NCI-H2107 (cell line): Measurements from ENCODE around the gene LRMDA.

Experiments used
- DNase-seq: peaks from one replicate; lab custom pipeline; 2025; lab: John Stamatoyannopoulos, UW

Gene LRMDA

GRCh38 chr10:76274933-76275332 is 843.5 kb downstream of the LRMDA start:
- DNase-seq: no peak

- DNase-seq: no peak
Observed at GRCh38 chr10:76278811-76279460, 847.5 kb downstream of the LRMDA start.

- no peak for DNase-seq
Observed at GRCh38 chr10:76281659-76282058, 850.2 kb downstream of the LRMDA start.

- DNase-seq: no peak
Observed at GRCh38 chr10:76282061-76283025, 850.9 kb downstream of the LRMDA start.

- no peak for DNase-seq
Observed at GRCh38 chr10:76284351-76284750, 852.9 kb downstream of the LRMDA start.

GRCh38 chr10:76285012-76285411 is 853.6 kb downstream of the LRMDA start:
- no peak for DNase-seq

GRCh38 chr10:76285515-76285914 is 854.1 kb downstream of the LRMDA start:
- DNase-seq: no peak

GRCh38 chr10:76286536-76286935 is 855.1 kb downstream of the LRMDA start:
- no peak for DNase-seq

- no peak for DNase-seq
Observed at GRCh38 chr10:76287856-76288255, 856.4 kb downstream of the LRMDA start.

GRCh38 chr10:76291175-76291574 is 859.8 kb downstream of the LRMDA start:
- DNase-seq: no peak

GRCh38 chr10:76291885-76292284 is 860.5 kb downstream of the LRMDA start:
- DNase-seq: no peak

- DNase-seq: no peak
Observed at GRCh38 chr10:76296957-76297356, 865.5 kb downstream of the LRMDA start.

GRCh38 chr10:76297358-76297757 is 865.9 kb downstream of the LRMDA start:
- DNase-seq: no peak

GRCh38 chr10:76297780-76298281 is 866.4 kb downstream of the LRMDA start:
- DNase-seq: peak; percentile 16

GRCh38 chr10:76298329-76298728 is 866.9 kb downstream of the LRMDA start:
- no peak for DNase-seq

- no peak for DNase-seq
Observed at GRCh38 chr10:76299501-76299900, 868.1 kb downstream of the LRMDA start.

GRCh38 chr10:76301211-76301610 is 869.8 kb downstream of the LRMDA start:
- DNase-seq: no peak

- DNase-seq: no peak
Observed at GRCh38 chr10:76301950-76302349, 870.5 kb downstream of the LRMDA start.

- no peak for DNase-seq
Observed at GRCh38 chr10:76302481-76302880, 871.1 kb downstream of the LRMDA start.

GRCh38 chr10:76302961-76303630 is 871.7 kb downstream of the LRMDA start:
- no peak for DNase-seq

GRCh38 chr10:76303682-76304316 is 872.4 kb downstream of the LRMDA start:
- DNase-seq: peak; percentile 57
